ENCODE data around the gene DPYD.

The DPYD gene

GRCh38 chr1:97837161-97837560 is 83.7 kb downstream of the DPYD start:
- DNase-seq = no peak

GRCh38 chr1:97834899-97835298 is 85.9 kb downstream of the DPYD start:
- no peak for DNase-seq

- no peak for DNase-seq
Measured at GRCh38 chr1:97833881-97834280, 87.0 kb downstream of the DPYD start.

GRCh38 chr1:97832481-97832880 is 88.4 kb downstream of the DPYD start:
- DNase-seq = peak; percentile 35

GRCh38 chr1:97827887-97828286 is 92.9 kb downstream of the DPYD start:
- DNase-seq = no peak

GRCh38 chr1:97826820-97827219 is 94.0 kb downstream of the DPYD start:
- DNase-seq = no peak

GRCh38 chr1:97824624-97825023 is 96.2 kb downstream of the DPYD start:
- DNase-seq = no peak

- DNase-seq = no peak
Measured at GRCh38 chr1:97824200-97824599, 96.6 kb downstream of the DPYD start.

GRCh38 chr1:97820470-97821188 is 100.2 kb downstream of the DPYD start:
- no peak for DNase-seq

GRCh38 chr1:97816927-97817326 is 103.9 kb downstream of the DPYD start:
- no peak for DNase-seq

GRCh38 chr1:97814804-97815203 is 106.0 kb downstream of the DPYD start:
- DNase-seq = no peak

GRCh38 chr1:97814121-97814520 is 106.7 kb downstream of the DPYD start:
- no peak for DNase-seq

GRCh38 chr1:97812076-97812475 is 108.8 kb downstream of the DPYD start:
- DNase-seq = no peak

- no peak for DNase-seq
Measured at GRCh38 chr1:97806996-97807520, 113.8 kb downstream of the DPYD start.

- DNase-seq = no peak
Measured at GRCh38 chr1:97806326-97806725, 114.5 kb downstream of the DPYD start.

- DNase-seq = no peak
Measured at GRCh38 chr1:97805093-97805492, 115.7 kb downstream of the DPYD start.

GRCh38 chr1:97803026-97803425 is 117.8 kb downstream of the DPYD start:
- no peak for DNase-seq

- no peak for DNase-seq
Measured at GRCh38 chr1:97802011-97802410, 118.8 kb downstream of the DPYD start.

GRCh38 chr1:97797403-97798183 is 123.2 kb downstream of the DPYD start:
- DNase-seq = no peak

- no peak for DNase-seq
Measured at GRCh38 chr1:97796711-97797110, 124.1 kb downstream of the DPYD start.

- no peak for DNase-seq
Measured at GRCh38 chr1:97792655-97793054, 128.2 kb downstream of the DPYD start.

- no peak for DNase-seq
Measured at GRCh38 chr1:97791251-97791650, 129.6 kb downstream of the DPYD start.

- DNase-seq = no peak
Measured at GRCh38 chr1:97787231-97787630, 133.6 kb downstream of the DPYD start.

GRCh38 chr1:97784661-97785060 is 136.2 kb downstream of the DPYD start:
- DNase-seq = no peak

Data from femur (tissue), 1 donor.